Activated CD4-positive, CD25-positive, alpha-beta regulatory T cell treated with anti-CD3 and anti-CD28 coated beads, Interleukin-2, amount 50 U/mL, for 16 hours (primary cell): ENCODE results near the gene TMEM204.

Experiments used
- DNase-seq: peaks from one replicate; pipeline ENCODE4 v3.0.0-alpha.2; 2020; ENCODE audit warnings: low read depth, low spot score

The TMEM204 gene

DNA sequence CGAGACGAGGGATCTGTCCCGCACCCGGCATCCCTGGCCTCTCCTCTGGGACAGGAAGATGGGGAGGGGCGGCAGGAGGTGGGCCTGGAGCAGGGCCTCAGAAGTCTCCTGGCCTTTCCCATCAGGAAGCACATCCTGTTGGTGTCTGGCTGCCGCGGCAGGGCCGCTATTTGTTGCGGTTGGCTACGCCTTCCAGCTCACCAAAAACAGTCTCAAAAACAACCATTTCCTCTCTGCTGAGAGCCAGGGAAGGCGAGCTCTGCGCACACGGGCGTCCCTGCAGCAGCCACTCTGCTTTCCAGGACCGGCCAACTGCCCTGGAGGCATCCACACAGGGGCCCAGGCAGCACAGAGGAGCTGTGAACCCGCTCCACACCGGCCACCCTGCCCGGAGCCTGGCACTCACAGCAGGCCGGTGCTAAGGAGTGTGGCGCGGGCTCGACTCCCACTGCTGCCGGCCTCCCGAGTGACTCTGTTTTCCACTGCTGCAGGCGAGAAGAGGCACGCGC is at the start of gene TMEM204:
TMEM204 (plus strand) TSS at position 224 of the 509 bp plus-strand sequence. CDS start 610 bp downstream, outside the sequence.
- DNase-seq: no peak

DNA sequence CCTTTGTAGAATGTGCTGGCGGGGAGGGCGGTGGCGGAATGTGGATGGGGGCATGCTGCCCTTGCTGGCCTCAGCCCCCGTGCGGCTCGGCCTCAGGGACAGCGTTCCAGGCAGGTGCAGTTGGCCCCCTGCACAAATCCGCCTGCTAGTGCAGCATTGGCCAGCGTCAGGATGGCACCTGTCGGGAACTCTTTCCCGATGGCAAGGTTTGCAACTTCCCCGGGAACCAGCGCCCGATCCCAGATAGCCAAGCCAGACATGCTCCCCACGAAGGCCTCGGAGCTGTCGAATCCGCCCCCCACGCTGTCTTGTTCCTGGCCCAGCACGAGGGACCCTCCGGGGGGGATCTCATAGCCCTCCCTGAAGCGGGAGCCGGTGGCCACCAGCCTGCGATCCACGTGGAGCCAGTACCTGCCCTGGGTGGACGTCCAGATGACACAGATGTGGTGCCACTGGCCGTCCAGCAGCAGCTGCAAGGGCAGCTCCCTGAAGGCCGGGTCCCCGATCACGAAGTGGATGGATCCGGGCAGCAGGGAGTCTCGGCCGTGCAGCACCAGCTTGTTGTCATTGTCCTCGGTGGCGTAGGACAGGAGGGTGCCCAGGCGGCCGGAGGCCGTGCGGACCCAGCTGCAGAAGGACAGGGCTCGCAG is 47.5 kb upstream of the TMEM204 start:
- DNase-seq: no peak

DNA sequence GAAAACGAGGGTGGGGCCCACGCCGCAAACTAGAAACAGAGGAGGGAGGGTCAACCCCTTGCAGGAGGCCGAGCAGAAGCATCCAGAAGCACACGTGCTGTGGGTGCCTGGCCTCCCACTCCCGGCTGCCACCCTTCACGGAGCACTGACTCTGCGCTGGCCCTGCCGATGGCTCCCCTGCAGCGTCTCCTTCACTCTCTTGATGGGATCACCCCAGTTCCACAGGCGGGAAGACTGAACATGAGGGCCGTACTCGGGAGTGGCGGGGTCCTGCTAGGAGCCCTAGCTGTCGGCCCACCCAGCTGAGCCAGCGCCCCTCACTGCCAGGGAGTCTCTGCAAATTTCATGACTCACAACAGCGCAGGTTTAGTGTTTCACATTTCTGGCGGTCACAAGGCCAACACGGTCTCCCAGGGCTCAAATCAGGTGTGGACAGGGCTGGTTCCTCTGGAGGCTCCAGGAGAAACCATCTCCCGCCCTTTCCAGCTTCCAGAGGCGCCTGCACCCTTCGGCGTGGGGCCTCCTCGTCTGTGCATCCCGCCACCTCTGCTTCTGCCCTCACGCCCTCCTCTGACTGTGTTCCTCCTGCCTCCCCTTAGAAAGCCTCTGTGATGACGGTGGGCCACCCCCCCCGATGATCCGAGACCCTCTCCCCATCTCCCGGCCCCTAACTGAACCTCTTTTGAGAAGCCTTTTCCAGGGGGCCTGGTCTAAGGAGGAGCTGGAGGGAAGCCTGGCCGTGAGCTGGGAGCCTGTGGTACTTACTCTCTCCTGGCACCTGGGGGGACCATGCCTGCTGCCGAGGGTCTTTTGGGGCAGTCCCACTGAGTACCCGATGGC is 46.7 kb upstream of the TMEM204 start:
- DNase-seq: no peak

DNA sequence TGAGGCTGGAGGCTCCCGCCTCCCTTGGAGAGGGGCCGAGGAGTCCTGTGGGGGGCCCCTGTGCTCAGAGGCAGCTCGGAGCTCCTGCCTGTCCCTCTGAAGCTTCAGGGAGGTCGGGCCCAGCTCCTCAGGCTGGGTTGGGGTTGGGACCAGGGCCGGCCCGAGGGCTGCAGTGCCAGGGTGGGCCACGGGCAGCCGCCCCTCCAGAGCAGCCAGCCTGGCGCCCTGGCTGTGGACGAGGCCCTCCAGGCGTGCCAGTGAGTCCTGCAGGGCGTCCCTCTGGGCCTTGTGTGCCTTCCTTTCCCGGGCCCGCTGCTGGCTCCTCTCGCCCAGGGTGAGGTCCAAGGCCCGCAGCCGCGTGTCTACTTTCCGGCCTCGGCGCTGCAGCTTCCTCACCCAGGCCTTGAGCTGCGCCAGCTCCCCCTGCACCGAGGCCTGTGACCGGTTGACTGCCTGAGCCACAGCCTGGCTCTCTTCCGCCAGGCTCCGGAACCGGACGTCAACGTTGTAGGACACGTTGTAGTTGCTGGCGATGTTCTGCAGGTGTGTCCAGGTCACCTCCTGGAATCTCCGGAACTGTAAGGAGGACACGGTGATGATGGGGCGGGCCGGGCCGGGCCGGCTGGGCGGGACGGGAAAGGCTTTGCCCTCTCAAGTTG is 45.9 kb upstream of the TMEM204 start:
- DNase-seq: no peak

DNA sequence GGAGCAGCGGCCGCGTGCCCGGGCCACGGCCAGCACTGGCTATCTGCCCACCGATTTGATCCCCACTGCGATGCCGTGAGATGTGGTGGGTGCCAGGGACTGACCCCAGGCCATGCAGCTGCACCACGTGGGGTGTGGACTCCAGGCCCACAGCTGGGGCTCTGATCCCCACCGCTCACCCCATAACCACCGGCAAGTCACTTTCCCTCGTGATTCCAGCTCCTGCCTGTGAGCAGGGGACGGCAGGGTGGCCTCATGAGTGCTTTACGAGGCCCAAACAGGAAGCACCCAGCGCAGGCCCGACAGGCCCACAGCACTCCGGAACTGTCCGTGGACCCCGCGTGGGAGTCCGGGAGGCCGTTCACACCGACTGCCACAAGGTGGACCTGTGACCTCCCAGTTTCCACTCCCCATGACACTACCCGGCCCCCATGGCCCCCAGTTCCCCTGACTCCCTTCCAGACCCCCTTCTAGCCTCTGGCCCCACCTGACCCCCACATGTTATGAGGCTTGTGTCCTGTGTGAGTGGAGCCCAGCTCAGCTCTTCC is 45.3 kb upstream of the TMEM204 start:
- DNase-seq: no peak

DNA sequence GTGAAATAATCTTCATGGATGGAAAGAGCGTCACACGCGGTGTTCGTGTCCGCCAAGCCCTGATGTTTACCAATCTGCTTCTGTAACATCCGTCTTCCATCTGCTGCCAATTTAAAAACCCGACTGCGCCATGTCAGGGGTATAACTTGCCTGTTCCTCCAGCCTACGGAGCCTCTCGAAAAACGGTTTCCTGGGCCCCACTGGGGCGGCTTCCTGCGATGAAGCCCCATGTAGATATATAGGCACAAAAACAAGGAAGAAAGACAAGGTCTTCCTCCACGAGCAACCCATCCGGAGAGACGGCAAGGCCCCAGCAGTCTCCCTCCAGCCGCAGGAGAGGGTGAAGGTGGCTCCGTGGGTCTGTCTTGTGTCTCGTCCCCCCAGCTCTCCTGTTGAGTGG is 44.8 kb upstream of the TMEM204 start, which contains the start of gene PTX4:
PTX4 (minus strand) TSS at position 326 of the 400 bp plus-strand sequence; CDS start at position 291, 35 bp downstream.
- no peak for DNase-seq

DNA sequence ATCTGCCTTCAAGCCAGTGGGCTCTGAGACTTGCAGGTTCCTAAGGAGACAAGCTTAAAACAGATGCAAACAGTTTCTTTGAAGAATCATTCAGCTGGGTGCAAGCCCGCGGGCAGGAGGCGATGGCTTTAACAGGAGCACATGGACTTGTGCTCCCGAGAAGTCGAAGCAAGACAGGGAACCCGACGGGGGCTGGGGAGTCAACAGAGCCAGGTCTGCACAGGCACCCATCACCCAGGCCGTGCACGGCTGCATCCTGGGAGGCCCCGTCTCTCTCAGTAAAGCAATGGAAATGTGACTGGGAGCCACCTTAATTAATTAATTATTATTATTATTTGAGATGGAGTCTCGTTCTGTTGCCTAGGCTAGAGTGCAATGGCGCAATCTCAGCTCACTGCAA is 44.4 kb upstream of the TMEM204 start:
- no peak for DNase-seq

DNA sequence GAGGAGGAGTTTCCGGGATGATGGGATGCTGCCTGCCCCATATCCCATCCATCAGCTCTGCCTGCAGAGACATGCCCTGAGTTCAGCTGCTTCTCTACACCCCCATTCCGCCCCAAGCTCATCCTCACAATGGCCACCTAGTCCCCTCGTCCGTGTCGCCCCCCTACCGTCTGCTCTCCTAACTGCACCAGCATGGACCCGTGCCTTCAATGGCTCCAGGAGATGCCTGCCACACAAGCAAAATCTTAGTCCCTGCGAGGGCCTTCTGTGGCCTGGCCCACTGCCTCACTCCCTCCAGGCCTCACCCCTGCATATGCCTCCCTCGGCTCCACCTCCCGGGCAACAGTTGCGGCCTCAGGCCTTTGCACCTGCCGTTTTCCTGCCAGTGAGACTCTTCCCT is 42.1 kb upstream of the TMEM204 start:
- no peak for DNase-seq

DNA sequence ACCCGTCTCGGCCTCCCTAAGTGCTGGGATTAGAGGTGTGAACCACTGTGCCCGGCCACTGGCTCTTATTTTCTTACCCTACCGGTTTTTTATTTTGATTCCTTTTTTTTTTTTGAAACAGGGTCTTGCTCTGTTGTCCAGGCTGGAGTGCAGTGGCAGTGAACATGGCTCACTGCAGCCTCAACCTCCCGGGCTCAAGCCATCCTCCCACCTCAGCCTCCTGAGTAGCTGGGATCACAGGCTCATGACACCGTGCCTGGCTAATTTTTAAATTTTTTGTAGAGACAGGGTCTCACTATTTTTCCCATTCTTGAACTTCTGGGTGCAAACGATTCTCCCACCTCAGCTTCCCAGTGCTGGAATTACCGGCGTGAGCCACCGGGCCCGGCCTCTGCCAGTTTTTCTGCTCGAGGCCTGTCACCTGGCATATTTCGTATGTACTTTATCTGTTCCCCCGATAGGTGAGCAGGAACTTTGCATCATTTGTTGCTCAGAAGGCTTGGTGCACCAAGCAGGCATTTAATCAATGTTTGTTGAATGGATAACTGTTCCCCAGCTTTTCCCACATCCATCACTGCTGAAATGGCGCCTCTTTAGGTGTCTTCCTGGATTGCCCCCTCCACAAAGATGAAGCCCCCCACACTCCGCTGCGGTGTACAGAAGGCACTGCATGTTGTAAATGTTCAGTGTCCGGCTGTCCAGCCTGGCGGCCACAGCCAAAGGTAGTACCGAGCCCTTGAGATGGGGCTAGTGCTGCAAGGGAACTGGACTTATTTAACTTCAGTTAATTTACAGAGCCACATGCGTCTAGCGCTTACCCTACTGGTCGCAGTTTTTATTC is 41.2 kb upstream of the TMEM204 start:
- DNase-seq: no peak

DNA sequence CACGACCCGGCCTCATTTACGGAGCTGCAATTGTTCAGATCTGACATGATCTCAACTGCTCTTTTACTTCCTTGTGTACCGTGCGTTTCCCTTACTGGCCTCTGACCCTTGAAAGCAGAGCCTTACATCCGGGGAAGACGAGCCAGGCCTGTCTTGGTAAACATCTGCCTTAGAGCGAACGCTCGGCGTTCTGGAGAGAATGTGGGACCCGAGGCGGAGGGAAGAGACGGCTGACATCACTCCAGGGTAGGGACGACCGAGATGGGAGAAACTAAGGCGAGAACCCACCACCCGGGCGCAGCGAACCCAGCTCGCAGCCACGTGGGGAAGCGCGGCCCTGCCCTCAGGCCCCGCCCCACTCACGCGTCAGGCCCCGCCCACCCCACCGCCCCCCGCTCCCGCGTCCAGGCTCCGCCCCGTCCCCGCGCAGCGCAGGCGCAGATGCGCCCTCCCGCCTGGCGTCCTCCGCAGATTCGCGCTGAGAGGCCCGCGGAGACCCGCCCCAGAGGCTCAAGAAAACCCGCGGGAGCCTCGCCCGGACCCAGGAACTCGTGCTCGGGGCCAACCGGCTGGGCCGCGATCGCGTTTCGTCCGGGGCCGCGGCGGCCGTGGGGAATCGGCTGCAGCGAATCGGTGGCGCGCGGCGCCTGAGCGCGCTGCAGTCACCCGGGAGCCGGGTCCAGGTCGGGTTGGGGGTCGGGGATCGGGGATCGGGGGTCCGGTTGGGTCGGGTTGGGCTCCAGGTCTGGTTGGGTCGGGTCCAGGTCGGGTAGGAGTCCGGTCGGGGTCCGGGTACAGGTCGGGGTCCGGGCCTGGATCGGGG is 40.3 kb upstream of the TMEM204 start, which contains the start of gene TELO2:
TELO2 (plus strand) TSS at position 438 of the 823 bp plus-strand sequence. CDS start 922 bp downstream, outside the sequence.
- DNase-seq: peak; percentile 75

DNA sequence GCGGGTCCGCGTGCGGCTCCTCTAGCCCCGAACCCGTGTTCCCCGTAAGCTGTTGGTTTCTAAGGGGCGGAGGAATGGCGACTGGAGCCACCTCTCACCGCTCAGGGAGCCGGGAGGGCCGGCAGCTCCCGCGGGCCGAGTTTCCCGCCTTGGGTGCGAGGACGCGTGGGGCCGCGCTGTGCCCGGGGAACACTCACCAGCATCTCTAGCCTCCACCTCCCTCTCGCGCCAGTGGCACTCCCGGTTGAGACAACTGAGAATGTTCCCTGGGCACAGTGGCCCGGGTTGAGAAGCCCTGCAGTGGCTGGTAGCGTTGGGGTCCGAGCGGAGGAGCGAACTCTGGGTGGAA is 39.7 kb upstream of the TMEM204 start:
- DNase-seq: no peak

DNA sequence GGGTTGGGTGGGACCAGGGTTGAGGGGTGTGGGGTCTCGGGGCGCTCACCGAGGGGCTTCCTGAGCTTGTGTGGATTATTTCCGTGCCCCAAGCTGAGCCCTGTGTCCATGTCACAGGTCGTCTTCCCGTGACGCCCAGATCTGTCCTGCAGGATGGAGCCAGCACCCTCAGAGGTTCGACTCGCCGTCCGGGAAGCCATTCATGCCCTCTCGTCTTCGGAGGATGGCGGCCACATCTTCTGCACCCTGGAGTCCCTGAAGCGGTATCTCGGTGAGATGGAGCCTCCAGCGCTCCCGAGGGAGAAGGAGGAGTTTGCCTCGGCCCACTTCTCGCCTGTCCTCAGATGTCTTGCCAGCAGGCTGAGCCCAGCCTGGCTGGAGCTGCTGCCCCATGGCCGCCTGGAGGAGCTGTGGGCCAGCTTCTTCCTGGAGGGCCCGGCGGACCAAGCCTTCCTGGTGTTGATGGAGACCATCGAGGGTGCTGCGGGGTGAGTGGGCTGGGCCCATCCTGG is 39.3 kb upstream of the TMEM204 start:
- DNase-seq: no peak

DNA sequence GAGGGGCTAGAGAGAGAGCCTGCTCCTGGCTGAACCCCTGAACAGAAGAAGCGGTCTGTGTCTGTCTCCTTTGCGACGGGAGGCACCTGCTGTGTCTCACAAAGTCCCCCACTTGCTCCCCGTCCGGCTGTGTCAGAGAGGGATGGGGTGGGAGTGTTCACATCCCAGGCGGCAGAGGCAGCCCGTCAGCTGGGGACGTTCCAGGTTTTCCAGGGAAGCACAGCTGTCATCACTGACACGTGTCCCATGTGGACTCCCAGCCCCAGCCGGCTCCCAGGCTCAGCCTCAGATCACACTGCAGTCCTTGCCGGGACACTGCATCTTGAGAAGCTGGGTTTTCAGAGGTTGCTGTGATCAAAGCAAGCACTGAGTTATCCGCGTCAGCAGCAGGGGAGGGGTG is 38.8 kb upstream of the TMEM204 start:
- DNase-seq: no peak

DNA sequence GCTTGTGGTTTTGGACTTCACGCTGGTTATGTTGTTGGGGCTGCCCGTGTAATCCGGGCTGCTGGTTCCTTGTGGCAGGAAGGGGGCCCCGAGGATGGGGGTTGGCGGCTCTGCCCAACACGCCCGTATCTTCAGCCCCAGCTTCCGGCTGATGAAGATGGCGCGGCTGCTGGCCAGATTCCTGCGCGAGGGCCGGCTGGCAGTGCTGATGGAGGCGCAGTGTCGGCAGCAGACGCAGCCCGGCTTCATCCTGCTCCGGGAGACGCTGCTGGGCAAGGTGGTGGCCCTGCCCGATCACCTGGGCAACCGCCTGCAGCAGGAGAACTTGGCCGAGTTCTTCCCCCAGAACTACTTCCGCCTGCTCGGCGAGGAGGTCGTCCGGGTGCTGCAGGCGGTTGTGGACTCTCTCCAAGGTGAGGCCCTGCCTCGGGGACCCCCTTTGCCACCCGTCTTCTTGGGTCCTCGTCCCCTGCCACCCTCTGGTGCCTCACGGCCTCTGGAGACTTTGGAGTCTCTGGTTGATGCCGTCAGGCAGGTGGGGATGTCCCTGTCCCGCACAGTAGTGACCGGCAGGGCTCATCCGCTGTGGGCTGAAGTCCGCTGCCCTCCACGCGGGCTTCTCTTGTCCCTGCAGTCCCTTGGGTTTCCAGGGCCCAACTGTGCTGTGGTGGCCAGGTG is 38.1 kb upstream of the TMEM204 start:
- DNase-seq: no peak

DNA sequence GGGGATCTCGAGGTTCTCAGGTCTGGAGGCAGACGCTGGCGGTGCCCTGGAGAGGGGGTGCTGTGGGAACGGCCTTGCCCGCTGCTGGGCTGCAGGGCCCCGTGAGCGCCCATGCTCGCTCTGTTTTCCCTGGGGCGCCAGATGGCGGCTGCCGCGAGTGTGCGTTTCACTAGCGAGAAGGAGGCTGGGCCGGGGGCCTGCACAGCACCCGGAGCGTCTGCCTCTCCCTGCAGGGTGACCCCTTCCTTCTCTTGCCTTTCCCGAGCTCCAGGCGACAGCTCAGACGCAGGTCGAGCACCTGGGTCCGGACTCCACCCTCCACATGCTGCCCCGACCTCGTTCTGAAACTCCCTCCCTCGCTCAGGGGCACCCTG is 37.6 kb upstream of the TMEM204 start:
- no peak for DNase-seq

DNA sequence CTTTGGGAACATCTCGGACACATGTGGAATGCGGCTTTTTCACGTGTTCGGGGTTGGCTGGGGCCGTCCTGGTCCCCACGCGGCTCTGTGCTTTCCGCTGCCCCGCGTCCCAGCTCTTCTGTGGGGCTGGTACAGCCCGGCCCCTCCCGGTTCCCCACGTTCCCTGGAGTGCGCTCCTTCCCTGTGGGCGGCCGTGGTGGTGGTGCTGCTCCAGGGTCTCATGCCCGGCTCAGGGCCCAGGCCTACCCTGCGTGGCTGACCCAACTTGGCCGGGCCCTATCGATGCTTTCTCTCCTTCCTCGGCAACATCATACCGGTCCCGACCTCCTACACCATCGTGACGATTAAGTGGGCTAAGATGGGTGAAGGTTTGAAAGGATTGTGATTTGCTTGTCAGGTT is 37.0 kb upstream of the TMEM204 start:
- no peak for DNase-seq

DNA sequence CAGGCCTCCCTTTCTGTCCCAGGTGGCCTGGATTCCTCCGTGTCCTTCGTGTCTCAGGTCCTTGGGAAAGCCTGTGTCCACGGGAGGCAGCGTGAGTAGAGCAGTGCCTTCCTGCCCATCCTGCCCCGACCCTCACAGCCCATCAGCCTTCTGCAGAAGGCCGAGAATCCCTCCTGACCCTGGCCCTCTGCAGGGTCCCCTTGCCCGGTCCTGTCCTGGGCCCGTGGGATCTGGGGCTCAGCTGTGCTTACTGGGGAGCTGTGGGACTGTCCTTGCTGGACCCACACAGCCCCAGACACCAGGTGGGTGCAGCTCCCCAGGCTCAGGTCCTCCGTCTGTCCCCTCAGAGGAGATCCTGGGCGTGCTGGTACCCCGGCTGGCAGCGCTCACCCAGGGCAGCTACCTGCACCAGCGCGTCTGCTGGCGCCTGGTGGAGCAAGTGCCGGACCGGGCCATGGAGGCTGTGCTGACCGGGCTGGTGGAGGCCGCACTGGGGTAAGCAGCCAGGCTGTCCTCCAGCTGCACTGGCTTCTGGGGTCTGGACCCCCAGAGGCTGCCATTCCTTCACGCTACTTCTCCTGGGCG is 36.4 kb upstream of the TMEM204 start:
- no peak for DNase-seq

DNA sequence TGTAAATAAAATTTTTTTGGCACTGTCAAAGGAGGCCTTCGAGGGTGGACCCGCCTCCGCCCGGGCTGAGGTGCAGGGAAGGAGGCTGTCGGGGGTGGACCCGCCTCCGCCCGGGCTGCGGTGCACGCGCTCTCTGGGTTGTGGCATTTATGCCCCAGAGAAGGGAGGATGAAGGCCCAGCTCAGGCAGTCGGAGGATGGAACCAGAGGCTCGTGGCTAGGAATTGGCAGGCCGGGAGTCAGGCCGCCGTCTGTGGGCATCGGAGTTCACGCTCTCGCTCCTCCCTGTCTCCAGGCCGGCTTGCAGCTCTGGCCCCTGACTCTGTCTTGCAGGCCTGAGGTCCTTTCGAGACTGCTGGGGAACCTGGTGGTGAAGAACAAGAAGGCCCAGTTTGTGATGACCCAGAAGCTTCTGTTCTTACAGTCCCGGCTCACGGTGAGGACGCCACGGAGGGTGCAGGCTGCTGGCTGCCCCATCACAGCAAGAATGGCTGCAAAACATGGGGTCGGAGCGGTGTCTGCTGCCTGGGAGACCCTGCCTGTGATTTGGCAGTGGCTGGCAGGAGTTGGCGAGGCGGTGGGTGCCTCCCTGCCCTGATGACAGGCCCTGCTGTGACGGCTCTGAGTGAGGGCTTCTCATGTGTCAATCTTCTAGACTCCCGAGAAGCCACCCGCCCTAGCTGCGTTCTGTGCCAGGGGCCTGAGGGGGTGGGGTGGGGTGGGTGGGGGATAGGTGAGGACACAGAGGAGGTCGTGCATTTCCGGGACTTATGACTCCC is 34.4 kb upstream of the TMEM204 start:
- no peak for DNase-seq
